GM18873 (cell line): Measurements from ENCODE around the gene STRIP2.
"Not testable (repeated sequence)": the region's sequence is repeated elsewhere in the genome, so short reads cannot be mapped to it uniquely, and the experiment has no call there.

Experiments
- ATAC-seq: cut with Tn5 transposase; IDR thresholded peaks from one replicate; pipeline ENCODE4 v1.9.1; 2021; ENCODE audit warnings: mild to moderate bottlenecking, moderate library complexity, moderate number of reproducible peaks; ENCODE audit not compliant: unreplicated experiment, low FRiP score

STRIP2 gene

GRCh38 chr7:129450295-129450694 lies 16.1 kb downstream of the STRIP2 start:
- no peak for ATAC-seq

GRCh38 chr7:129452589-129453231 lies 18.5 kb downstream of the STRIP2 start:
- ATAC-seq = no peak

GRCh38 chr7:129453510-129454248 lies 19.4 kb downstream of the STRIP2 start:
- no peak for ATAC-seq

DNA sequence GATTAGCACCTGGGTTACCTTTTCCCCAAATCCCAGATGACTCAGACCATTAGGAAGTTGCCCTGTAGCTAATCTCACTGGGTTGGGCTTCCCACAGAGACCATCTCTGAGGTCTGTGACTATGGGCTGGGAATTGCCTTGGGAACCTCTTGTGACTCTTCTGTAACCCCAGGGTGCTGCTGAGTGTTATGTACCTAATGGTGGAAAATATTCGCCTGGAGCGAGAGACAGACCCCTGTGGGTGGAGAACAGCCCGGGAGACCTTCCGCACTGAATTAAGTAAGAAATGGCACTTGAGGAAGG lies 20.0 kb downstream of the STRIP2 start:
- ATAC-seq = no peak

DNA sequence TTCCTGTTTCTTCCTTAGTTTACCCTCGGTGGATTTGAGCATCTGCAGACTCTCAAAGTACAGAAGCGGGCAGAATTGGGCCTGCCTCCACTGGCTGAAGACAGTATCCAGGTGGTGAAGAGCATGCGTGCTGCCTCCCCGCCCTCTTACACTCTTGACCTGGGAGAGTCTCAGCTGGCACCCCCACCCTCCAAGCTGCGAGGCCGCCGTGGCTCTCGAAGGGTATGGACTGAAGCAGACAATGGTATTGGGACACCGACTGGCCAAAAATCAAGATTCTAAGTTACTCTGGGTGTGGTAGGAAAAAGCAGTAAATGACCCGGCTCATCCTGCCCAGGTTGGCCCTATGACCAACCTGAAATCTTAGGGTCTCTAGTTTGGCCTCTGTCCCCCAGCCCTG lies 22.2 kb downstream of the STRIP2 start:
- ATAC-seq = no peak

GRCh38 chr7:129457101-129457500 lies 22.9 kb downstream of the STRIP2 start:
- no peak for ATAC-seq

DNA sequence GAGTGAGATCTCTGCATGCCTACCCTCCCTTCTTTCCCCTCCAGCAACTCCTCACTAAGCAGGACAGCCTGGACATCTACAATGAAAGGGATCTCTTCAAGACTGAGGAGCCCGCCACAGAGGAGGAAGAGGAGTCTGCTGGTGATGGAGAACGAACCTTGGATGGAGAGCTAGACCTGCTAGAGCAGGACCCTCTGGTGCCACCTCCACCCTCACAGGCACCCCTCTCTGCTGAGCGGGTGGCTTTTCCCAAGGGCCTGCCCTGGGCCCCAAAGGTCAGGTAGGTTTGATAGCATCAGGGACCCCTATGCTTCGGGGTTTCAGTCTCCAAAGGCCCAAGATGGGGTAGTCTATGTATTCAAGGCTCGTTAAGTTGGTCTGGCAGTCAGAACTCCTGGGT lies 23.9 kb downstream of the STRIP2 start:
- ATAC-seq = no peak

GRCh38 chr7:129461809-129462208 lies 27.6 kb downstream of the STRIP2 start:
- ATAC-seq = no peak

DNA sequence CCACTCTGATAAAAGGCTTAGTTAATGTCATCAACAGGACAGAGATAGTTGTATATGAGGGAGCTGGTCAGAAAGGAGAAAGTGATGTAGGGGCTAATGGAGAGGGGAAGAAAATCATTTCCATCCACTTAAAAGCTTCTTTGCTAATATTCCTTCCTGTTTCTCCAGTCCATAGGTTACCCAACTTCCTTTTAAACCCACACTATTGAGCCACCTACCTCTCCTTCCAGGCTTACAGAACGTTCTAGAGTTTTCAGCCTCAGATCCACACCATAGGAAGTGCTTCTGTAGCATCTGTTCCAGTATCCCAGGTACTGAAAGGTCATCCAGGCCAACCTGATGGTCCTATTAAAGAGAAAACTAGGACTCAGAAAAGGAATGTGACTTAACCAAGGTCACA lies 28.2 kb downstream of the STRIP2 start:
- ATAC-seq = no peak

- ATAC-seq = no peak
These were observed 30.0 kb downstream of the STRIP2 start for GRCh38 chr7:129464194-129464593.

DNA sequence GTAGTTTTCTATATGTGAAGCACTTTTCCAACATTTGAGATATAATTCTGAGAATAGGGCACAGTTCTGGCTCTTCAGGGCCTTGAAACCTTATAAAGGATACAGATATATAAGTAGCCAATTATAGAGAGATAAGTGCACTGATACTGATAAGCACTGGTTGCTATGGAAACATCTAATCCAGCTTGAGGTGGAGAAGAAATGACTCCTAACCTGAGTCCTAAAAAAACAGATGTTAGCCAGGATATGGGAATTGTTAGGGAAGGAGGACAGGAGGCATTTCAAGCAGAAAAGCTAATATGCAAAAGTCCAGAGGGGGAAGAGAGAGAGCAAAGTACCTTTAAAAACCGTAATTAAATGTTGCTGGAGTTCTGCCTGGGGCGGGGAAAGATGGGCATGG lies 30.8 kb downstream of the STRIP2 start:
- no peak for ATAC-seq

- no peak for ATAC-seq
These were observed 32.6 kb downstream of the STRIP2 start for GRCh38 chr7:129466796-129467195.

- no peak for ATAC-seq
These were observed 33.9 kb downstream of the STRIP2 start for GRCh38 chr7:129468087-129468486.

DNA sequence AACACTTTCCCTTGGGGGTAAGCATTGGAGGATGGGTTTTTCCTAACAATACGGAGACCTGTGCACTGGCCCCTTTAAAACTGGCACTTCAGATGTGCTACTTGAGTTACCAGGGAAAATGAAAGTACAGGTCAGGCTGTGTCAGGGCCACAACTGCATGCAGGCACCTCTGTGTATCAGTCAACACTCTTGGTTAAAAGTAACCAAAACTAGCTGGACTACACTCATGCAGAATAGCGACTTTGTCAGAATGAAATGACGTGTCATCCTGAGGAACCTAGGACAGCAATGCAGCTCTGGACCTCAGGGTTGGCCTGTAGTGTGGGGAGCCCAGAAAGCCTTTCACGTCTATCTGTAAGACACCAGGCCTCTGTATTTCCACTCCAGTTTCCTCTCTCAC lies 34.3 kb downstream of the STRIP2 start:
- no peak for ATAC-seq

- no peak for ATAC-seq
These were observed 35.7 kb downstream of the STRIP2 start for GRCh38 chr7:129469930-129470329.

DNA sequence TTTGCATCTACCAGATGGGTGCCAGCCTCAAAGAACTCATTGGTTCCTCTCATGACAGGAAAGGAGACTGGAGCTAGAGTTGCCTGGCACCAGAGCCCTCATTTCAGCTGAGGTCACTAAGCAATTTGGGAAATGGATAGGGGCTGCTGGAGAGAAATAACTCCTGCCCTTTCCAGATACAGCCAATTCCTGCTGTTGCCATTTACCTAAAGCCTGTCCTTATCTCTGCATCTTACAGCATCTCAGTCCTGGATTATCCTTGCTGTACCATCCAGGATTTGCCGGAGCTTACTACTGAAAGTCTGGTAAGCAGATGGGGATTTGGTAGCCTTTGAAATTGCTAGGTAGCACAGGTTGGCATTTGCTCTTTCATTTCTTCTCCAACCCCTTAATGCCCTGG lies 36.2 kb downstream of the STRIP2 start:
- ATAC-seq = no peak

DNA sequence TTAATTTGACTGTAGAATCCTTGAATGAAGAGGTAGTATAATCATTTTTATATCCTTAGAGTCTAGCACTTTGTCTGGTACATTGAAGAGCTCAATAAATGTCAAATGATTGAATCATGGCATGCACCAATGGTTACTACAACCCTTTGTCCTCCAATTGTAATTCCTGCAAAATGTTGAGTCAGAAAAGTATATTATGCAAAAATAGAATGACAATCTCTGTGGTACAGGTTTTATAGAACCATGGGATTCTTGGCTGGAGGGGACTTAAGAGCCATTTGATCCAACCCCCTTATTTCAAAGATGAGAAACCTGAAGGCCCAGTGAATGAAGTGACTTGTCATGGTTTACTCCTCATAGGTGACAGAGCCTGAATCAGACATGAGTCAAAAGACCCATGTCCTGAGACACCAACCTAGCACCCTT lies 37.2 kb downstream of the STRIP2 start:
- no peak for ATAC-seq

DNA sequence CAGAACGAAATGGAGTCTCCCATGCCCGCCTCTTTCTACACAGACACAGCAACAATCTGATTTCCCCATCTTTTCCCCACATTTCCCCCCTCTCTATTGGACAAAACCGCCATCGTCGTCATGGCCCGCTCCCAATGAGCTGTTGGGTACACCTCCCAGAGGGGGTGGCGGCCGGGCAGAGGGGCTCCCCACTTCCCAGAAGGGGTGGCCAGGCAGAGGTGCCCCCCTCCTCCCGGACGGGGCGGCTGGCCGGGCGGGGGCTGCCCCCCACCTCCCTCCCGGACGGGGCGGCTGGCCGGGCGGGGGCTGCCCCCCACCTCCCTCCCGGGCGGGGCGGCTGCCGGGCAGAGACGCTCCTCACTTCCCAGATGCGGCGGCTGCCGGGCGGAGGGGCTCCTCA lies 41.7 kb downstream of the STRIP2 start:
- ATAC-seq = not testable (repeated sequence)

- ATAC-seq = not testable (repeated sequence)
These were observed 42.2 kb downstream of the STRIP2 start for GRCh38 chr7:129476398-129476797.

DNA sequence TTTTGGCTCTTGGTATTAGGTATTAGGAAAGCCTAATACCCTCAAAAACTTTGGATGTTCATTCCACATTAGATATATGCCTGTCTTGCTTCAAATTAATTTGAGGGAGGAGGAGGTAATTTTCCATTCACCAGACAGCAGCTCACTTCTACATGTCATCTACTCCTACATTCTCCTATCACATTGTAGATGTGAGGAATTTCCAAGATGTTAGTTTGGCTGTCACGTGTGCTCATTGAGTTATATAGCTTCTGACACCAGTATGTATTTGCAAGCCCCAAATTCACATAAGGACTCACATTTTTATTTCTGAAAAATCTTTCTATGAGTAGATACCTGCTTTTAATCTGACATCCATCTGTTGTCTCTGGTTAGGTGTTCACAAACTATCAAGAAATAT lies 45.6 kb downstream of the STRIP2 start:
- ATAC-seq = no peak

GRCh38 chr7:129480674-129481363 lies 46.6 kb downstream of the STRIP2 start:
- ATAC-seq = no peak

- ATAC-seq = not testable (repeated sequence)
These were observed 47.1 kb downstream of the STRIP2 start for GRCh38 chr7:129481376-129481775.
